NCI-H526 (cell line): ENCODE measurements around the gene SEC14L3.
A peak's percentile ranks its signal among the peaks of the same experiment; 100 is the strongest.

Source experiments
- DNase-seq, 2 experiments: peaks; one replicate each; lab custom pipeline; 2025; lab: John Stamatoyannopoulos, UW

Gene SEC14L3

GRCh38 chr22:30423301-30423958 lies 48.4 kb downstream of the SEC14L3 start:
- DNase-seq, result no peak

DNA sequence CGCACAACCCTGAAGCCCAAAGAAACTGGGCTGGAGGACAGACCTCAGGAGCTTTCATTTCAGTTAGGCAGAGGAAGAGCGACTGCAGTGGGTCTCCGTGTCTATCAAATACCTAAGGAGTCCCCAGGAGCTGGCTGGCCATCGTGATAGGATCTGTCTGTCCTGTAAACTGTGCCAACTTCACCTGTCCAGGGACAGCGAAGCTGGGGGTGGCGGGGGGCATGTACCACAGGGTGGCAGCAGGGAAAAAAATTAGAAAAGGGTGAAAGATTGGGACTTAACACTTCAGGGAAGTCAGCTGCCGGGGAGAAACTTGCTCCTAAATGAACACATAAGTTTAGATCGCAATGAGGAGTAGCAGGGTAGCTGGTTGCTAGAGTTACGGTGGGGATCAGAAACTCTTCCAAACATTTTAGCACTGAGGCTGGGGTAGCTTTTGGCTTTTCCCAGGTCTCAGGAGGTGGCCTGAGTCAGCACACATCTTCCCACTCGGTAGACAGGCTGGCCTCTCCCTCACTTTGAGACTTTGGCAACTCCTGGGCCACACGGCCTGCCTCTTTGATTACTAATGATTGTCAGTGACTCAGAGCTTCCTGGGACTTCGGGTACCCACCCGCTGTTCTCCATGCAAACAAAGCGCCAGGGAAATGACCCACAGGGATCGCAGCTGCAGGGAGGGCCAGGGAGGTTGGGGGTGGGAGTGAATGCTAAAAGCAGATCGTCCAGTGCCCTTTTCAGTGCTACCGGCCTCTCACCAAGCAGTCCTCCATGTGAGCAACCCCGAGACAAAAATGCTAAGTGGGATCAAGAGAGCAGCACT lies 49.1 kb downstream of the SEC14L3 start:
- DNase-seq, result peak; percentile 26 to 60

GRCh38 chr22:30421695-30422480 lies 49.9 kb downstream of the SEC14L3 start:
- no peak for DNase-seq

GRCh38 chr22:30420347-30421125 lies 51.3 kb downstream of the SEC14L3 start:
- no peak for DNase-seq

DNA sequence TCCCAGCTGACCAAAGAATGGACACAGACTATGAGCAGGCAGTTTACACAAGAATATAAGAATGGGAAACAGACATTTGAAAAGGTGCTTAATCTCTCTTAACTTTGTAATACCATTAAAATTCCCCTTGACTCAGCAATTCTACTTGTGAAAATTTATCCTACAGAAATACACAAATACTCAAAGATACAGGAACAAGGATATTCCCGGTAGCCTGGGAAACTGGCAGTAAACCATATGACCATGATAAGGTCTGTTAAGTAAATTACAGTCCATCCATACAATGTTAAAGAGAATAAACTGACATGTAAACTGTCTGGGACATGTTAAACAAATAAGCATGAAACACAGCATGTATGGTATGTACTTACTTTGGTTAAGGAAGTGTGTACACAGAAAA lies 55.0 kb downstream of the SEC14L3 start:
- DNase-seq, result no peak

GRCh38 chr22:30416403-30416802 lies 55.4 kb downstream of the SEC14L3 start:
- no peak for DNase-seq

DNA sequence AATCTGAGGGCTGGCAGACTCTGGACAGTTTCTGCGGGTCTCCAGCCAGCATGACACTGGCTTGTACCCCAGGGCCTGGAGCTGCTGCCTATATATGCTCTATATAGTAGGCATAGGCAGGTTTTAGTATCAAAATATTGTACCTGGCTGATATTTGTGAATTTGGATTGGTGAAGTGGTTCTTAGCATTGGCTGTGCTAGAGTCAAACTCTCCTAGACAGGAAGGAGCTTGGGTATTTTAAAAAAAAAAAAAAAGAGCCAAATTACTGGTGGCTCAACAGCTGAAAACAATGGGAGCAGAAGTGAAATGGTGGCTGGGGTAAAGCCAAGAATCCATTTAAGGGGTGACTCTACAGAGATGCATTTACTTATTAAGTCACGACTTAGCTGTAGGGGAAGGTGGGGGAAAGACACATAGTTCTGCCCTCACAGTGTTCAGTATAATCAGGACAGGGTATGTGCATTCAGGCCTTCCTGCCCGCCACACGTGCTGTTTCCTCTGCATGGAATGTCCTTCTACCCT lies 57.2 kb downstream of the SEC14L3 start:
- DNase-seq, result no peak

GRCh38 chr22:30413745-30414524 lies 57.9 kb downstream of the SEC14L3 start:
- no peak for DNase-seq

DNA sequence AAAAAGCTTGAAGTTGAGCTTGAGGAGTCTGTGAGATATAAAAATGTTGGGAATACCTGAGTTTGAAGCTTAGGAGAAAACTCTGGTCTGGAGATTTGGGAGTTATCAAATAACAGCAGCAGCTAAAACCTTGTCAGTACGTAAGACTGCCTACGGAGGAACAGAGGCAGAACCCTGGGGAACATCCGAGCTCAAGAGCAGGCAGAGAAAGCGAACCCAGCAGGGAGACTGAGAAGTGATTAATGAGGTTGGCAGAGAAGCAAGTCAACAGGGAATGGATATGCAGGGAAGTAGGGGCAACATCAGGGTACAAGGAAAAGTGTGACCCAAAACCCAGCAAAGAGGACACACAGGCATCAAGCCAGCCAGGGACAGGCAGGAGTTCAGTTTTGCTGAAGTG lies 58.8 kb downstream of the SEC14L3 start:
- DNase-seq, result no peak

DNA sequence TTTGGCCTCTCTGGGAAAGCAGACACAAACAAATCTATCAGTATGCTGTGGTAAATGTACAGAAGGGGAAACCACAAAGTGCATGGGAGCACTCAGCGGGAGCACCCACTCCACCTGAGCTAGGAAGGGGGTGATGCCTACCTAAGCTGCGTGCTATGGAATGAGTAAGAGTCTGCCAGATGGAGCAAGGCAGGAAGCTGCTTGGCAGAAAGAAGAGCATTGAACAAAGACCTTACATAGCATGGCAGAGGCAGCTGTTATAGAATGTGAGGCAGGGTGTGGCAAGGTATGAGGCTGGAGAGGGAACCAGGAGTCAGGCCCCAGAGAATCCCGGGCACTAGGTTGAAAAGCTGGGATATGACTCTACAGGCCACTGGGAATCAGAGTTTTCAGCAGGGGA lies 60.0 kb downstream of the SEC14L3 start:
- no peak for DNase-seq
